HepG2 (cell line): ENCODE measurements around the gene TPRN. TPM values are rescaled to one million over a fixed set of nuclear protein-coding genes. Genes with fewer than 3 reads are reported as not detected.

Experiments used
- ARNT ChIP-seq: fragments of 450-650 bp; IDR thresholded peaks from 2 replicates; pipeline ENCODE4 v1.6.1; 2017
- ATF7-NPFF ChIP-seq: sonication (generic); formaldehyde crosslinking; IDR thresholded peaks from 2 replicates; pipeline ENCODE4 v1.8.1; 2023; ENCODE audit warnings: mild to moderate bottlenecking, low read depth, missing genetic modification reagents, moderate library complexity
- KMT2B ChIP-seq: IDR thresholded peaks from 2 replicates; pipeline ENCODE4 v1.6.1; 2016; ENCODE audit warnings: missing genetic modification reagents, missing compliant biosample characterization
- NFKBIZ ChIP-seq: IDR thresholded peaks from 2 replicates; pipeline ENCODE4 v1.6.1; 2018; ENCODE audit warnings: missing genetic modification reagents, missing compliant biosample characterization
- POLR2AphosphoS5 ChIP-seq: IDR thresholded peaks from 2 replicates; pipeline ENCODE4 v1.6.1; 2012; ENCODE audit warnings: low read depth, low read length
- ZNF446 ChIP-seq: sonication (generic); formaldehyde crosslinking; IDR thresholded peaks from 2 replicates; pipeline ENCODE4 v1.5.0; 2020; ENCODE audit warnings: mild to moderate bottlenecking, missing genetic modification reagents
- ZNF451 ChIP-seq: sonication (generic); formaldehyde crosslinking; IDR thresholded peaks from 2 replicates; pipeline ENCODE4 v1.5.0; 2020; ENCODE audit warnings: mild to moderate bottlenecking, missing genetic modification reagents
- polyA plus RNA-seq, 8 experiments: library from polyadenylated mRNA; depleted of rRNA in 3 of 8; stranded (reverse) in 7 of 8; unstranded in 1 of 8; fragments of >200 nt; fragmentation: Illumina TruSeq in 4 of 8; extraction: Trizol in 4 of 8; gene quantifications; 2 replicates each; pipeline versions ENCODE4 v1.2.1 to v1.2.3, GENCODE V29; 2011 to 2016; ENCODE audit warnings: low read depth in 4 of 8, missing spikeins in 1 of 8, mixed read lengths in 1 of 8; ENCODE audit not compliant: insufficient read depth in 1 of 8
- total RNA-seq, 5 experiments: library from RNA; depleted of rRNA; stranded (reverse); fragments of >200 nt; fragmentation: Illumina TruSeq; extraction: Trizol; gene quantifications; 2 replicates each; pipeline ENCODE4 v1.2.3, GENCODE V29; 2016; ENCODE audit warnings: low read depth in 1 of 5
- TF ChIP-seq, protein P1 (sequence below): sonication (generic); formaldehyde crosslinking; IDR thresholded peaks from one replicate; pipeline ENCODE4 v1.5.1; 2020; ENCODE audit warnings: mild to moderate bottlenecking, missing genetic modification reagents; ENCODE audit errors: not compliant biosample characterization
- TF ChIP-seq, protein P2 (sequence below): sonication (generic); formaldehyde crosslinking; IDR thresholded peaks from 2 replicates; pipeline ENCODE4 v1.4.0; 2020; ENCODE audit warnings: mild to moderate bottlenecking, low read depth, missing genetic modification reagents
- TF ChIP-seq, protein P3 (sequence below): sonication (generic); formaldehyde crosslinking; IDR thresholded peaks from 2 replicates; pipeline ENCODE4 v1.5.0; 2020; ENCODE audit warnings: missing genetic modification reagents
- TF ChIP-seq, protein P4 (sequence below): IDR thresholded peaks from 2 replicates; pipeline ENCODE4 v1.6.1; 2016
- TF ChIP-seq, protein P5 (sequence below): sonication (generic); formaldehyde crosslinking; IDR thresholded peaks from 2 replicates; pipeline ENCODE4 v1.8.1; 2023; ENCODE audit warnings: missing genetic modification reagents, mild to moderate bottlenecking, borderline replicate concordance
- TF ChIP-seq, protein P6 (sequence below): sonication (generic); formaldehyde crosslinking; IDR thresholded peaks from 2 replicates; pipeline ENCODE4 v1.4.0; 2020; ENCODE audit warnings: missing genetic modification reagents, low read depth, mild to moderate bottlenecking, borderline replicate concordance

Gene TPRN
- total and polyA plus RNA-seq, 2 of the 13 experiments (the other 11 are each of a cell fraction or from before 2014, with no cell fraction given): 10.1 to 19.2 TPM

DNA sequence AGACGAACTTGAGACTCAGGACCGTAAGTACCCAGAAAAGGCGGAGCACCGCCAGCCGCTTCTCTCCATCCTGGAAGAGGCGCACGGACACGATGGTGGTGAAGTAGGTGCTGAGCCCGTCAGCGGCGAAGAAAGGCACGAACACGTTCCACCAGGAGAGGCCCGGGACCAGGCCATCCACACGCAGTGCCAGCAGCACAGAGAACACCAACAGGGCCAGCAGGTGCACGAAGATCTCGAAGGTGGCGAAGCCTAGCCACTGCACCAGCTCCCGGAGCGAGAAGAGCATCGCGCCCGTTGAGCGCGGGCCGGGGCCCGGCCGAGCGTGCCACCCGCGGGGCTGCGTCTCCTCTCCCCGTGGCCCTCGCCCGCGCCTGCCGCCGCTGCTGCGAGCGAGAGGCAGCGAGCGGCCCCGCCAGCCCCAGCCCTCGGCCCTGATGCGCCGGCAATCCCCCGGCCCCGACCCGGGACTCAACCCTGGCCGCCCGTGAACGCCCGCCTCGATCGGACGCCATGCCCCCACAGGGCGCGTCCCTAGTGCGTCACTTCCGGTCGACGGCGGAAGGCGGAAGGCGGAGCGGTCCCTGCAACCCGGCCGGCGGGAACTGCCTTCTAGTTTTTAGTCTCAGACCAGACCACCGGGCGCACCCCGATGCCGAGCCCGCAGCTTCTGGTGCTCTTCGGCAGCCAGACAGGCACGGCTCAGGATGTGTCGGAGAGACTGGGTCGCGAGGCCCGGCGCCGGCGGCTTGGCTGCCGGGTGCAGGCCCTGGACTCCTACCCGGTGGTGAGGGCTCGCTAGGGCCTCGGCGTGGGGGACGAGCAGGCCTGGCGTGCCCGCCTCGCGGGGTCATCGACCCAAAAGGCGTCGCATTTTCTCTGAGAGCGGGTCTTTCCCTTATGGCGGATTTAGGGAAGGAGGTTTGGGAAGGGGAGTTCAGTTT is 4.9 kb upstream of the TPRN start, which contains the start of the genes NDOR1 and TMEM203 (continued):
- TF ChIP-seq, protein P1, sequence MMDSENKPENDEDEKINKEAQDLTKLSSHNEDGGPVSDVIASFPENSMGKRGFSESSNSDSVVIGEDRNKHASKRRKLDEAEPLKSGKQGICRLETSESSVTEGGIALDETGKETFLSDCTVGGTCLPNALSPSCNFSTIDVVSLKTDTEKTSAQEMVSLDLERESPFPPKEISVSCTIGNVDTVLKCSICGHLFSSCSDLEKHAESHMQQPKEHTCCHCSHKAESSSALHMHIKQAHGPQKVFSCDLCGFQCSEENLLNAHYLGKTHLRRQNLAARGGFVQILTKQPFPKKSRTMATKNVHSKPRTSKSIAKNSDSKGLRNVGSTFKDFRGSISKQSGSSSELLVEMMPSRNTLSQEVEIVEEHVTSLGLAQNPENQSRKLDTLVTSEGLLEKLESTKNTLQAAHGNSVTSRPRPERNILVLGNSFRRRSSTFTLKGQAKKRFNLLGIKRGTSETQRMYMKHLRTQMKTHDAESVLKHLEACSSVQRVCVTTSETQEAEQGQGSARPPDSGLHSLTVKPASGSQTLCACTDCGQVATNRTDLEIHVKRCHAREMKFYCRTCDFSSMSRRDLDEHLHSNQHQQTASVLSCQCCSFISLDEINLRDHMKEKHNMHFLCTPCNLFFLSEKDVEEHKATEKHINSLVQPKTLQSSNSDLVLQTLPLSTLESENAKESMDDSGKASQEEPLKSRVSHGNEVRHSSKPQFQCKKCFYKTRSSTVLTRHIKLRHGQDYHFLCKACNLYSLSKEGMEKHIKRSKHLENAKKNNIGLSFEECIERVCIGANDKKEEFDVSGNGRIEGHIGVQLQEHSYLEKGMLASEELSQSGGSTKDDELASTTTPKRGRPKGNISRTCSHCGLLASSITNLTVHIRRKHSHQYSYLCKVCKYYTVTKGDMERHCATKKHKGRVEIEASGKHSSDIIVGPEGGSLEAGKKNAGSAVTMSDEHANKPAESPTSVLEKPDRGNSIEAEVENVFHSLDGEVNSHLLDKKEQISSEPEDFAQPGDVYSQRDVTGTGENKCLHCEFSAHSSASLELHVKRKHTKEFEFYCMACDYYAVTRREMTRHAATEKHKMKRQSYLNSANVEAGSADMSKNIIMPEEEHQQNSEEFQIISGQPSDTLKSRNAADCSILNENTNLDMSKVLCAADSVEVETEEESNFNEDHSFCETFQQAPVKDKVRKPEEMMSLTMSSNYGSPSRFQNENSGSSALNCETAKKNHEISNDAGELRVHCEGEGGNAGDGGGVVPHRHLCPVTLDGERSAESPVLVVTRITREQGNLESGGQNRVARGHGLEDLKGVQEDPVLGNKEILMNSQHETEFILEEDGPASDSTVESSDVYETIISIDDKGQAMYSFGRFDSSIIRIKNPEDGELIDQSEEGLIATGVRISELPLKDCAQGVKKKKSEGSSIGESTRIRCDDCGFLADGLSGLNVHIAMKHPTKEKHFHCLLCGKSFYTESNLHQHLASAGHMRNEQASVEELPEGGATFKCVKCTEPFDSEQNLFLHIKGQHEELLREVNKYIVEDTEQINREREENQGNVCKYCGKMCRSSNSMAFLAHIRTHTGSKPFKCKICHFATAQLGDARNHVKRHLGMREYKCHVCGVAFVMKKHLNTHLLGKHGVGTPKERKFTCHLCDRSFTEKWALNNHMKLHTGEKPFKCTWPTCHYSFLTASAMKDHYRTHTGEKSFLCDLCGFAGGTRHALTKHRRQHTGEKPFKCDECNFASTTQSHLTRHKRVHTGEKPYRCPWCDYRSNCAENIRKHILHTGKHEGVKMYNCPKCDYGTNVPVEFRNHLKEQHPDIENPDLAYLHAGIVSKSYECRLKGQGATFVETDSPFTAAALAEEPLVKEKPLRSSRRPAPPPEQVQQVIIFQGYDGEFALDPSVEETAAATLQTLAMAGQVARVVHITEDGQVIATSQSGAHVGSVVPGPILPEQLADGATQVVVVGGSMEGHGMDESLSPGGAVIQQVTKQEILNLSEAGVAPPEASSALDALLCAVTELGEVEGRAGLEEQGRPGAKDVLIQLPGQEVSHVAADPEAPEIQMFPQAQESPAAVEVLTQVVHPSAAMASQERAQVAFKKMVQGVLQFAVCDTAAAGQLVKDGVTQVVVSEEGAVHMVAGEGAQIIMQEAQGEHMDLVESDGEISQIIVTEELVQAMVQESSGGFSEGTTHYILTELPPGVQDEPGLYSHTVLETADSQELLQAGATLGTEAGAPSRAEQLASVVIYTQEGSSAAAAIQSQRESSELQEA (CRISPR knock-in tag): no peak
- TF ChIP-seq ATF7-NPFF (CRISPR knock-in tag): peak; percentile 71; the same call in 1 of the 2 replicates
- TF ChIP-seq, protein P2, sequence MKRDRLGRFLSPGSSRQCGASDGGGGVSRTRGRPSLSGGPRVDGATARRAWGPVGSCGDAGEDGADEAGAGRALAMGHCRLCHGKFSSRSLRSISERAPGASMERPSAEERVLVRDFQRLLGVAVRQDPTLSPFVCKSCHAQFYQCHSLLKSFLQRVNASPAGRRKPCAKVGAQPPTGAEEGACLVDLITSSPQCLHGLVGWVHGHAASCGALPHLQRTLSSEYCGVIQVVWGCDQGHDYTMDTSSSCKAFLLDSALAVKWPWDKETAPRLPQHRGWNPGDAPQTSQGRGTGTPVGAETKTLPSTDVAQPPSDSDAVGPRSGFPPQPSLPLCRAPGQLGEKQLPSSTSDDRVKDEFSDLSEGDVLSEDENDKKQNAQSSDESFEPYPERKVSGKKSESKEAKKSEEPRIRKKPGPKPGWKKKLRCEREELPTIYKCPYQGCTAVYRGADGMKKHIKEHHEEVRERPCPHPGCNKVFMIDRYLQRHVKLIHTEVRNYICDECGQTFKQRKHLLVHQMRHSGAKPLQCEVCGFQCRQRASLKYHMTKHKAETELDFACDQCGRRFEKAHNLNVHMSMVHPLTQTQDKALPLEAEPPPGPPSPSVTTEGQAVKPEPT (CRISPR knock-in tag): 0 out of 2 replicates have a peak, but pooled peaks have one; percentile 43
- no peak for TF ChIP-seq ARNT
- TF ChIP-seq, protein P3, sequence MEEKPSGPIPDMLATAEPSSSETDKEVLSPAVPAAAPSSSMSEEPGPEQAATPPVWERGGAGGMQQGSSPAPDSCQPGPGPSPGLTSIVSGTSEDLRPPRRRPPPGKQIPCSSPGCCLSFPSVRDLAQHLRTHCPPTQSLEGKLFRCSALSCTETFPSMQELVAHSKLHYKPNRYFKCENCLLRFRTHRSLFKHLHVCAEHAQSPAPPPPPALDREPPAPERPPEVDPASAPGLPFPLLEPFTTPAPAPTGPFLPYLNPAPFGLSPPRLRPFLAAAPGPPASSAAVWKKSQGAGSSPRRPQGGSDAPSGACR (CRISPR knock-in tag): peak; percentile 16; the same call in 1 of the 2 replicates
- peak; percentile 73; the same call in 1 of the 2 replicates for TF ChIP-seq NFKBIZ (CRISPR knock-in tag)
- TF ChIP-seq KMT2B (CRISPR knock-in tag): peak; percentile 95
- TF ChIP-seq ZNF446 (CRISPR knock-in tag): peak; percentile 45; the same call in 1 of the 2 replicates
- TF ChIP-seq, protein P4, sequence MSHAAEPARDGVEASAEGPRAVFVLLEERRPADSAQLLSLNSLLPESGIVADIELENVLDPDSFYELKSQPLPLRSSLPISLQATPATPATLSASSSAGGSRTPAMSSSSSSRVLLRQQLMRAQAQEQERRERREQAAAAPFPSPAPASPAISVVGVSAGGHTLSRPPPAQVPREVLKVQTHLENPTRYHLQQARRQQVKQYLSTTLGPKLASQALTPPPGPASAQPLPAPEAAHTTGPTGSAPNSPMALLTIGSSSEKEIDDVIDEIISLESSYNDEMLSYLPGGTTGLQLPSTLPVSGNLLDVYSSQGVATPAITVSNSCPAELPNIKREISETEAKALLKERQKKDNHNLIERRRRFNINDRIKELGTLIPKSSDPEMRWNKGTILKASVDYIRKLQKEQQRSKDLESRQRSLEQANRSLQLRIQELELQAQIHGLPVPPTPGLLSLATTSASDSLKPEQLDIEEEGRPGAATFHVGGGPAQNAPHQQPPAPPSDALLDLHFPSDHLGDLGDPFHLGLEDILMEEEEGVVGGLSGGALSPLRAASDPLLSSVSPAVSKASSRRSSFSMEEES (CRISPR knock-in tag): 0 out of 2 replicates have a peak, but pooled peaks have one; percentile 19
- peak; percentile 79 for TF ChIP-seq POLR2AphosphoS5
- no peak for TF ChIP-seq ZNF451
- TF ChIP-seq, protein P5, sequence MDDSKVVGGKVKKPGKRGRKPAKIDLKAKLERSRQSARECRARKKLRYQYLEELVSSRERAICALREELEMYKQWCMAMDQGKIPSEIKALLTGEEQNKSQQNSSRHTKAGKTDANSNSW (CRISPR knock-in tag): no peak
- TF ChIP-seq, protein P6, sequence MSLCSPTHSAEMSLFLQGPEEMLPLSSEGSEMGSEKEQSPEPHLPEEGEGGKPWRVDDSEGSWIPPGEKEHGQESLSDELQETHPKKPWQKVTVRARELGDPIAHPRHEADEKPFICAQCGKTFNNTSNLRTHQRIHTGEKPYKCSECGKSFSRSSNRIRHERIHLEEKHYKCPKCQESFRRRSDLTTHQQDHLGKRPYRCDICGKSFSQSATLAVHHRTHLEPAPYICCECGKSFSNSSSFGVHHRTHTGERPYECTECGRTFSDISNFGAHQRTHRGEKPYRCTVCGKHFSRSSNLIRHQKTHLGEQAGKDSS (CRISPR knock-in tag): peak; percentile 25; the same call in 1 of the 2 replicates
